Neural cell (in vitro differentiated cells): ENCODE data around the gene TRPT1. TPM values are rescaled to one million over a fixed set of nuclear protein-coding genes. Genes with fewer than 3 reads are reported as not detected.

Experiments
- H2AFZ ChIP-seq: fragments of 200-600, 300-800 bp; sonication (generic), shearing (Covaris generic); 2 replicates; pipeline ENCODE4 v1.6.0; 2014; ENCODE audit warnings: low read depth, mild to moderate bottlenecking, antibody characterized with exemption, low read length, moderate library complexity
- H3F3A ChIP-seq: fragments of 200-600 bp; shearing (Covaris generic); 2 replicates; pipeline ENCODE4 v1.6.1; 2016; ENCODE audit warnings: mild to moderate bottlenecking, moderate library complexity, mixed read lengths, antibody characterized with exemption, low read length; ENCODE audit not compliant: insufficient read depth, poor library complexity, severe bottlenecking
- H3K27ac ChIP-seq: fragments of 200-600, 300-800 bp; sonication (generic), shearing (Covaris generic); 2 replicates; pipeline ENCODE4 v1.5.1; 2014; ENCODE audit warnings: mild to moderate bottlenecking, low read length, moderate library complexity
- H3K27me3 ChIP-seq: fragments of 300-800, 200-600 bp; sonication (generic), shearing (Covaris generic); 2 replicates; pipeline ENCODE4 v1.6.0; 2014; ENCODE audit warnings: mild to moderate bottlenecking, low read depth, low read length, moderate library complexity; ENCODE audit not compliant: insufficient read depth
- H3K36me3 ChIP-seq: fragments of 300-800, 200-600 bp; sonication (generic), shearing (Covaris generic); 2 replicates; pipeline ENCODE4 v1.5.1; 2014; ENCODE audit warnings: mild to moderate bottlenecking, antibody characterized with exemption, low read length, moderate library complexity; ENCODE audit not compliant: insufficient read depth
- H3K4me2 ChIP-seq: fragments of 300-800, 200-600 bp; sonication (generic), shearing (Covaris generic); 2 replicates; pipeline ENCODE4 v1.6.0; 2014; ENCODE audit warnings: mild to moderate bottlenecking, low read length
- H3K4me3 ChIP-seq: fragments of 300-800, 200-600 bp; sonication (generic), shearing (Covaris generic); 2 replicates; pipeline ENCODE4 v1.5.1; 2014; ENCODE audit warnings: mild to moderate bottlenecking, low read length, moderate library complexity
- H3K79me2 ChIP-seq: fragments of 200-600 bp; shearing (Covaris generic); replicated peaks from 2 replicates; pipeline ENCODE4 v1.6.0; 2014; ENCODE audit warnings: mild to moderate bottlenecking, low read length, moderate library complexity; ENCODE audit not compliant: insufficient read depth
- H3K9ac ChIP-seq: fragments of 300-800, 200-600 bp; sonication (generic), shearing (Covaris generic); 2 replicates; pipeline ENCODE4 v1.6.1; 2016; ENCODE audit warnings: mild to moderate bottlenecking, low read length, mixed read lengths
- H3K9me2 ChIP-seq: fragments of 200-600 bp; shearing (Covaris generic); 2 replicates; pipeline ENCODE4 v1.6.1; 2016; ENCODE audit warnings: mild to moderate bottlenecking, low read length, mixed read lengths; ENCODE audit not compliant: insufficient read depth
- H3K9me3 ChIP-seq: fragments of 200-600, 300-800 bp; sonication (generic), shearing (Covaris generic); 2 replicates; pipeline ENCODE4 v1.6.1; 2016; ENCODE audit warnings: mild to moderate bottlenecking, mixed run types, low read length, moderate library complexity, mixed read lengths
- H4K20me1 ChIP-seq: fragments of 200-600 bp; shearing (Covaris generic); 2 replicates; pipeline ENCODE4 v1.6.1; 2016; ENCODE audit warnings: mild to moderate bottlenecking, mixed run types; ENCODE audit not compliant: insufficient read depth
- EP300 ChIP-seq: fragments of 450-650 bp; conservative IDR thresholded peaks from 2 replicates; pipeline ENCODE4 v1.6.1; 2014; ENCODE audit warnings: antibody characterized with exemption, mild to moderate bottlenecking, moderate library complexity; ENCODE audit not compliant: poor library complexity, severe bottlenecking
- EZH2 ChIP-seq: fragments of 200-600, 300-800 bp; shearing (Covaris generic), sonication (generic); IDR thresholded peaks from 2 replicates; pipeline ENCODE4 v1.6.1; 2014; ENCODE audit warnings: antibody characterized with exemption, low read length, borderline replicate concordance, mild to moderate bottlenecking; ENCODE audit not compliant: insufficient read depth, poor library complexity, severe bottlenecking
- MXI1 ChIP-seq: fragments of 450-650 bp; conservative IDR thresholded peaks from 2 replicates; pipeline ENCODE4 v1.6.1; 2014; ENCODE audit warnings: antibody characterized with exemption, mild to moderate bottlenecking; ENCODE audit not compliant: poor library complexity, severe bottlenecking
- POLR2AphosphoS5 ChIP-seq: IDR thresholded peaks from 2 replicates; pipeline ENCODE4 v1.6.1; 2012
- RAD21 ChIP-seq: fragments of 450-650 bp; conservative IDR thresholded peaks from 2 replicates; pipeline ENCODE4 v1.6.1; 2014; ENCODE audit warnings: antibody characterized with exemption, mild to moderate bottlenecking, moderate library complexity
- SMC3 ChIP-seq: fragments of 450-650 bp; conservative IDR thresholded peaks from 2 replicates; pipeline ENCODE4 v1.6.1; 2014; ENCODE audit warnings: antibody characterized with exemption, mild to moderate bottlenecking, moderate library complexity; ENCODE audit not compliant: poor library complexity
- TAF1 ChIP-seq: IDR thresholded peaks from 2 replicates; pipeline ENCODE4 v1.6.1; 2012; ENCODE audit warnings: low read depth
- polyA plus RNA-seq: library from polyadenylated mRNA; depleted of rRNA; stranded (reverse); fragments of >200 nt; gene quantifications from 2 replicates; pipeline ENCODE4 v1.2.3, GENCODE V29; 2014
- TF ChIP-seq, protein P1 (sequence below): fragments of 450-650 bp; IDR thresholded peaks from 2 replicates; pipeline ENCODE4 v1.5.1; 2014; ENCODE audit warnings: antibody characterized with exemption, mild to moderate bottlenecking, moderate library complexity; ENCODE audit not compliant: poor library complexity, severe bottlenecking
- TF ChIP-seq, protein P2 (sequence below): IDR thresholded peaks from 2 replicates; pipeline ENCODE4 v1.6.1; 2012; ENCODE audit warnings: borderline replicate concordance

Gene TRPT1
- polyA plus RNA-seq, 1 donor from 2014 or later, result 67.2 TPM

DNA sequence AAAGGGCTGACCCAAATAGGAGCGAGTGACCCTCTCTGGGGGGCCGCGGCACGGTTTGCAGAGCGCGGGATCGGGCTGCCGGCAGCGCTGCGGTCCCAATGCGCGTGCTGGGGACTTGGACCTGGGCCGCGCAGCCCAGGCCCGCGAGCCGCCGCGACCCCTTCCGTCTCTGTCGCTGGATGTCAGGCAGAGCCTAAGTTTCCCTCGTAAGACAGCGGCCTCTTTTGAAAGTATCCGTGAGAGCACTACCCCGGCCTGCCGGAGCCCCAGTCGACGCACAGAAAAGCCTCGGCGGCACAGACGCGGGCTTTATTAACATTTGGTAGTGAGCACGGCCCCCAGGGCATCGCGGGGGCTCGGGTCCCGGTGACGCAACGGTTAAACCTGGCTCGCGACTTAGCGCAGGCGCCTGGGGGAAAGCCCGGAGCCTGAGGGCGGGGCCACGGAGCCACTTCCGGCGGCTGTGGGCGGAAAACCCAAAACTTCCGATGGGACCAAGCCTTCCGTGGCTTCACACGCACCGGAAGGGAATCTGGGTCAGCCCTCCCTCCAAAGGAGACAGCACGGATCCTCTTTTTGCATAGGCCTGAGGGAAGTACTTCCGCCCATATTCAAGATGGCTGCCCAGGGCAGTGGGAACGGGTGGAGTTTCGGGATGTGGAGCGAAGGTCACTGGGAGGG, 43.7 kb upstream of the TRPT1 start:
- H3K9ac ChIP-seq, result peak overlapping the region; percentile 87
- TF ChIP-seq POLR2AphosphoS5 (peak; percentile 76), EP300 (peak; percentile 39), TAF1 (peak; percentile 49), EZH2 (no peak), MXI1 (peak; percentile 71), SMC3 (peak; percentile 70), RAD21 (peak; percentile 70)
- TF ChIP-seq, protein P1, sequence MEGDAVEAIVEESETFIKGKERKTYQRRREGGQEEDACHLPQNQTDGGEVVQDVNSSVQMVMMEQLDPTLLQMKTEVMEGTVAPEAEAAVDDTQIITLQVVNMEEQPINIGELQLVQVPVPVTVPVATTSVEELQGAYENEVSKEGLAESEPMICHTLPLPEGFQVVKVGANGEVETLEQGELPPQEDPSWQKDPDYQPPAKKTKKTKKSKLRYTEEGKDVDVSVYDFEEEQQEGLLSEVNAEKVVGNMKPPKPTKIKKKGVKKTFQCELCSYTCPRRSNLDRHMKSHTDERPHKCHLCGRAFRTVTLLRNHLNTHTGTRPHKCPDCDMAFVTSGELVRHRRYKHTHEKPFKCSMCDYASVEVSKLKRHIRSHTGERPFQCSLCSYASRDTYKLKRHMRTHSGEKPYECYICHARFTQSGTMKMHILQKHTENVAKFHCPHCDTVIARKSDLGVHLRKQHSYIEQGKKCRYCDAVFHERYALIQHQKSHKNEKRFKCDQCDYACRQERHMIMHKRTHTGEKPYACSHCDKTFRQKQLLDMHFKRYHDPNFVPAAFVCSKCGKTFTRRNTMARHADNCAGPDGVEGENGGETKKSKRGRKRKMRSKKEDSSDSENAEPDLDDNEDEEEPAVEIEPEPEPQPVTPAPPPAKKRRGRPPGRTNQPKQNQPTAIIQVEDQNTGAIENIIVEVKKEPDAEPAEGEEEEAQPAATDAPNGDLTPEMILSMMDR, result peak; percentile 62
- TF ChIP-seq, protein P2, sequence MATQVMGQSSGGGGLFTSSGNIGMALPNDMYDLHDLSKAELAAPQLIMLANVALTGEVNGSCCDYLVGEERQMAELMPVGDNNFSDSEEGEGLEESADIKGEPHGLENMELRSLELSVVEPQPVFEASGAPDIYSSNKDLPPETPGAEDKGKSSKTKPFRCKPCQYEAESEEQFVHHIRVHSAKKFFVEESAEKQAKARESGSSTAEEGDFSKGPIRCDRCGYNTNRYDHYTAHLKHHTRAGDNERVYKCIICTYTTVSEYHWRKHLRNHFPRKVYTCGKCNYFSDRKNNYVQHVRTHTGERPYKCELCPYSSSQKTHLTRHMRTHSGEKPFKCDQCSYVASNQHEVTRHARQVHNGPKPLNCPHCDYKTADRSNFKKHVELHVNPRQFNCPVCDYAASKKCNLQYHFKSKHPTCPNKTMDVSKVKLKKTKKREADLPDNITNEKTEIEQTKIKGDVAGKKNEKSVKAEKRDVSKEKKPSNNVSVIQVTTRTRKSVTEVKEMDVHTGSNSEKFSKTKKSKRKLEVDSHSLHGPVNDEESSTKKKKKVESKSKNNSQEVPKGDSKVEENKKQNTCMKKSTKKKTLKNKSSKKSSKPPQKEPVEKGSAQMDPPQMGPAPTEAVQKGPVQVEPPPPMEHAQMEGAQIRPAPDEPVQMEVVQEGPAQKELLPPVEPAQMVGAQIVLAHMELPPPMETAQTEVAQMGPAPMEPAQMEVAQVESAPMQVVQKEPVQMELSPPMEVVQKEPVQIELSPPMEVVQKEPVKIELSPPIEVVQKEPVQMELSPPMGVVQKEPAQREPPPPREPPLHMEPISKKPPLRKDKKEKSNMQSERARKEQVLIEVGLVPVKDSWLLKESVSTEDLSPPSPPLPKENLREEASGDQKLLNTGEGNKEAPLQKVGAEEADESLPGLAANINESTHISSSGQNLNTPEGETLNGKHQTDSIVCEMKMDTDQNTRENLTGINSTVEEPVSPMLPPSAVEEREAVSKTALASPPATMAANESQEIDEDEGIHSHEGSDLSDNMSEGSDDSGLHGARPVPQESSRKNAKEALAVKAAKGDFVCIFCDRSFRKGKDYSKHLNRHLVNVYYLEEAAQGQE, result no peak
- H3K27ac ChIP-seq, result peak overlapping the region; percentile 87
- peak overlapping the region; percentile 45 for H2AFZ ChIP-seq
- H3K27me3 ChIP-seq, result no peaks in the 10 kb centered on the region
- no peaks in the 10 kb centered on the region for H3K9me3 ChIP-seq
- peak overlapping the region; percentile 97 for H3K4me2 ChIP-seq
- H3K4me3 ChIP-seq, result peak overlapping the region; percentile 96
- no peaks in the 10 kb centered on the region for H3K36me3 ChIP-seq
- peaks cover 6% of the 10 kb centered on the region for H3F3A ChIP-seq
- H3K9me2 ChIP-seq, result no peaks in the 10 kb centered on the region
- H4K20me1 ChIP-seq, result no peaks in the 10 kb centered on the region
- H3K79me2 ChIP-seq, result no peaks in the 10 kb centered on the region

DNA sequence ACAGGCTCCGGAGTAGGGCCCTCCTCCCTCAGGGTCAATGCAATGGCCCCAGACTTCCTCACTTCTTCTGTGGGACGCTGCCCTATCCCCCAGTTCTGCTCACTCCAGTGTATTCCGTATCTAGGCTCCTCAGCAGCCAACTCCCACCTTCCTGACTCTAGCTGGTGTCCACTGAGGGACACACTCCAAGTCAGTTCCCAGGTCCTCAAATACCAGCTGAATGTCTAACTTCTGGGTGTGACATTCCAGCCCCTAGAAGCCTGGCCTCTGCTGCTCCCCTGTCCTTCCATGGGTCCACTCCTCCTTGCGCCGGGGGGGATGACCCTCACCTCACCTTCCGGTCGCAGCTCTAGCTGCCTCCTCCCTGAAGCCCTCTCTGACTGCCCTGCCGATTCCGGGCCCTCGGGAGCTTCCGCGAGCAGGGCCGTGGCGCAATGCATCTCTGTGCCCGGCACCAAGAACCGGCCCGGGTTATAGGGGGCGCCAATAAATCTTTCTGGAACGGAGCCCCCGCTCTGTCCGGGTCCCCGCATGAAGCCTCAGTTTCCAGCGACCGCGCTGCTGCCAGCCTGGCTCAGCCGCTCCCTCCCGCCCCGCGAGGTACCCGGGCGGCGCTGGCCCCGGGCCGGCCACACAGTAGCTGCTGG, 43.0 kb upstream of the TRPT1 start:
- H2AFZ ChIP-seq, result peak overlapping the region; percentile 45
- no peaks in the 10 kb centered on the region for H4K20me1 ChIP-seq
- peaks cover 6% of the 10 kb centered on the region for H3F3A ChIP-seq
- TF ChIP-seq, protein P2, result no peak
- TF ChIP-seq EP300, result no peak
- TF ChIP-seq TAF1, result no peak
- H3K9me2 ChIP-seq, result no peaks in the 10 kb centered on the region
- peak overlapping the region; percentile 87 for H3K27ac ChIP-seq
- no peaks in the 10 kb centered on the region for H3K79me2 ChIP-seq
- H3K36me3 ChIP-seq, result no peaks in the 10 kb centered on the region
- H3K4me2 ChIP-seq, result peak overlapping the region; percentile 89
- peak overlapping the region; percentile 87 for H3K9ac ChIP-seq
- H3K9me3 ChIP-seq, result no peaks in the 10 kb centered on the region
- peak overlapping the region; percentile 96 for H3K4me3 ChIP-seq
- no peaks in the 10 kb centered on the region for H3K27me3 ChIP-seq
